Breast epithelium (tissue), 3 donors: ENCODE data around the gene HES7.
A peak's percentile ranks its signal among the peaks of the same experiment; 100 is the strongest.

Source experiments
- CTCF ChIP-seq, 3 donors: fragments of 450-650 bp; IDR thresholded peaks; one replicate each; pipeline ENCODE4 v1.5.1; 2016 to 2017; ENCODE audit warnings: antibody characterized with exemption in 3 of 3, mild to moderate bottlenecking in 3 of 3, moderate library complexity in 3 of 3
- POLR2A ChIP-seq: fragments of 450-650 bp; IDR thresholded peaks from one replicate; pipeline ENCODE4 v1.6.1; 2016; ENCODE audit warnings: antibody characterized with exemption, mild to moderate bottlenecking, moderate library complexity
- POLR2AphosphoS5 ChIP-seq, 3 donors: sonication (generic); formaldehyde crosslinking; IDR thresholded peaks; one replicate each; pipeline ENCODE4 v1.6.1; 2017; ENCODE audit warnings: antibody characterized with exemption in 3 of 3

- TF ChIP-seq POLR2AphosphoS5 (IDR thresholded peaks at IDR 0.05) (peak; percentile 46 to 75 (median 65)), CTCF (IDR thresholded peaks at IDR 0.05) (no peak), POLR2A (no peak)
Measured at GRCh38 chr17:8153525-8153956, 29.6 kb upstream of the HES7 start.
